ENCODE results near the gene DHX58. TPM values are rescaled to one million over a fixed set of nuclear protein-coding genes. Genes with fewer than 3 reads are reported as not detected.

Gene DHX58
- total and polyA plus RNA-seq, 2 of the 4 experiments (the other 2 are of a cell fraction) = 1.1 to 2.8 TPM

DNA sequence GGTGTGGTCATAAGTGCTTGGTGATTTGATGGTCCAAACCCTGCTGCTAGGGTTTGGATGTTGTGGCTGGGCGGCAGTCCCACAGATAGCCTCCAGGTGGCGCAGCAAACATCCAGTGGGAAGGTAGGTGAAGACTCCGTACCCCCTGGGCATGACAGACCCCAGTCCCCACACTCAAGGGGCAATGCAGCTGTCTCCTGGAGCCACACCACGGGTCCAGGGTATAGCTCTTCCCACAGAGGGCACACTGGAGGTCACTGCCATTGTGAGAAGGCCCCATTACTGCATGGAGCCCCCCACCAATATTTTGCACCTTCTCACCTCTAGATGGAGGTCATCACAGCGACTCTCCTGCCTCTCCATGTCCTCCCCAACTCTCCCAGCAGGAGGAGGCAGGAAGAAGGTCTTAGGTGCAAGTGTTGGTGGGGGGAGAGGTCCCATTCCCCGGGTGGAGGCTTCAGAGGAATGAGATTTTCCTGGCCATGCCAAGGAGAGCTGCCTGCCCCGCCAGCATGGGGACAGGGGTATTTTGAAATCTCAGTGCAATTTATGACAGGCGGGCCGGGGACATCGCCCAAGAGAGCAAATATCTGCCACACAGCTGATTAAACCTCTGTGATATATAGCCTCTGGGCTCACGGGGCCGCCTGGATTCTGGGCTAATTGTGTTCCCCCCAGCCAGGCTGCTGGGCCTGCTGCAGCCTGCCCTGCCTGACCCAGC is 45.0 kb downstream of the DHX58 start:
- H3K4me3 ChIP-seq (ENCODE audit: insufficient read depth, low read depth, low read length) = no peak overlapping the region
- TF ChIP-seq SMC3 (IDR thresholded peaks at IDR 0.05; ENCODE audit: low read depth, low read length) (peak; percentile 55), MXI1 (IDR thresholded peaks at IDR 0.05; ENCODE audit: borderline replicate concordance, low read depth, low read length) (no peak), FOS (IDR thresholded peaks at IDR 0.05; ENCODE audit: low read depth, low read length) (no peak), NFE2L2 (IDR thresholded peaks at IDR 0.05; ENCODE audit: low read depth, low read length) (no peak), POLR2A (IDR thresholded peaks at IDR 0.05; ENCODE audit: low read depth, low read length) (no peak), MAFK (IDR thresholded peaks at IDR 0.05; ENCODE audit: low read depth, low read length) (no peak), RFX5 (IDR thresholded peaks at IDR 0.05; ENCODE audit: low read depth, low read length) (no peak), USF2 (IDR thresholded peaks at IDR 0.05; ENCODE audit: low read depth, low read length) (no peak), RAD21 (IDR thresholded peaks at IDR 0.05; ENCODE audit: low read length) (peak; percentile 46), RCOR1 (IDR thresholded peaks at IDR 0.05; ENCODE audit: insufficient replicate concordance, low read length) (no peak), MAZ (IDR thresholded peaks at IDR 0.05; ENCODE audit: borderline replicate concordance, low read depth, low read length) (no peak), CEBPB (IDR thresholded peaks at IDR 0.05; ENCODE audit: low read depth, low read length) (no peak), CHD1 (IDR thresholded peaks at IDR 0.05; ENCODE audit: low read depth, low read length) (no peak), CTCF (conservative IDR thresholded peaks at IDR 0.05; ENCODE audit: low read depth, low read length) (peak; percentile 70)
- TF ChIP-seq, protein P1, sequence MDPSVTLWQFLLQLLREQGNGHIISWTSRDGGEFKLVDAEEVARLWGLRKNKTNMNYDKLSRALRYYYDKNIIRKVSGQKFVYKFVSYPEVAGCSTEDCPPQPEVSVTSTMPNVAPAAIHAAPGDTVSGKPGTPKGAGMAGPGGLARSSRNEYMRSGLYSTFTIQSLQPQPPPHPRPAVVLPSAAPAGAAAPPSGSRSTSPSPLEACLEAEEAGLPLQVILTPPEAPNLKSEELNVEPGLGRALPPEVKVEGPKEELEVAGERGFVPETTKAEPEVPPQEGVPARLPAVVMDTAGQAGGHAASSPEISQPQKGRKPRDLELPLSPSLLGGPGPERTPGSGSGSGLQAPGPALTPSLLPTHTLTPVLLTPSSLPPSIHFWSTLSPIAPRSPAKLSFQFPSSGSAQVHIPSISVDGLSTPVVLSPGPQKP (IDR thresholded peaks at IDR 0.05; ENCODE audit: borderline replicate concordance, low read depth, low read length) = no peak

More for the DNA sequence above, 45.0 kb downstream of the DHX58 start:
- peak; percentile 88 for ATAC-seq (ENCODE audit: low read depth)
- Histone ChIP-seq H2AK9ac (replicated peaks; ENCODE audit: low read depth, low read length, poor library complexity) (peak overlapping the region; percentile 40), H3K18ac (ENCODE audit: low read depth, low read length) (no peak overlapping the region), H3K9me3 (ENCODE audit: control insufficient read depth, insufficient read depth, low read length) (no peaks in the 10 kb centered on the region), H3K4me2 (ENCODE audit: low read depth, low read length) (no peak overlapping the region), H2BK5ac (ENCODE audit: low read depth, low read length, poor library complexity, severe bottlenecking) (no peak overlapping the region), H2AFZ (replicated peaks; ENCODE audit: low read length, poor library complexity) (peak overlapping the region; percentile 9), H3K23ac (ENCODE audit: low read depth, low read length) (no peak overlapping the region), H4K8ac (ENCODE audit: low read depth in 2 of 2, low read length in 2 of 2) (no peak overlapping the region), H3K4me1 (ENCODE audit: control insufficient read depth, insufficient read depth, low read length) (no peaks in the 10 kb centered on the region), H3K9me1 (ENCODE audit: insufficient read depth, low read length) (no peaks in the 10 kb centered on the region), H3K36me3 (ENCODE audit: control insufficient read depth, insufficient read depth, low read length) (no peaks in the 10 kb centered on the region), H3K9ac (ENCODE audit: low read depth, low read length) (no peak overlapping the region), H4K91ac (ENCODE audit: insufficient read depth, low read depth, low read length) (no peak overlapping the region), H4K5ac (ENCODE audit: low read depth, low read length) (no peak overlapping the region), H2AK5ac (ENCODE audit: low read depth, low read length) (no peak overlapping the region), H3K27me3 (ENCODE audit: control insufficient read depth, insufficient read depth, low read length) (peaks cover 58% of the 10 kb centered on the region), H3K27ac (ENCODE audit: insufficient read depth, low read length) (no peak overlapping the region), H3K4ac (ENCODE audit: low read depth, low read length) (no peak overlapping the region), H4K20me1 (ENCODE audit: insufficient read depth, low read length) (no peaks in the 10 kb centered on the region; the same call in 1 of the 2 replicates), H3K56ac (ENCODE audit: extremely low read depth, insufficient read depth, low read length) (no peak overlapping the region), H2BK120ac (ENCODE audit: low read depth, low read length) (no peak overlapping the region), H2BK20ac (ENCODE audit: low read depth, low read length) (no peak overlapping the region), H3K14ac (replicated peaks; ENCODE audit: low read depth, low read length) (no peak overlapping the region), H3K79me1 (ENCODE audit: low read depth in 1 of 2, low read length in 2 of 2) (no peaks in the 10 kb centered on the region), H2BK15ac (ENCODE audit: low read depth, low read length) (no peak overlapping the region)
- intact Hi-C loops (cut with micrococcal nuclease) (loop anchor here (1.0 kb wide), 1 partner anchor 34 kb away; no protein-coding TSS in a partner anchor), dilution Hi-C loops (cut with HindIII; ENCODE audit: low sequenced_read_pairs, unreplicated experiment) (no loop called here), in situ Hi-C loops (cut with MboI; ENCODE audit: low sequenced_read_pairs) (no loop called here)
- 30% methylated on average over 4 of the region's 12 CpGs; no CpG with 5 or more reads in 1 of the 2 experiments for WGBS, 2 experiments (ENCODE audit: extremely low coverage in 2 of 2, insufficient read length in 1 of 2)
- no TSS peak for BruUV-seq (replicated peaks)
- CTCF ChIA-PET = interaction anchor here (0.7 to 1.3 kb wide), 2 partner anchors 9 to 54 kb away, joined by 3 read pairs; partner anchors contain the start of gene KAT2A
- POLR2A ChIA-PET (ENCODE audit: unreplicated experiment) = no interaction called here
- peak; percentile 23 for DNase-seq
